ENCODE measurements around the gene MTF1.

Gene MTF1

GRCh38 chr1:37814252-37814651 lies 45.1 kb downstream of the MTF1 start:
- no peak for DNase-seq (ENCODE audit: low read depth)
- TF ChIP-seq CTCF (conservative IDR thresholded peaks at IDR 0.05; ENCODE audit: low read depth, low read length): no peak
- no peak overlapping the region for H3K4me3 ChIP-seq (ENCODE audit: low read length)

GRCh38 chr1:37813529-37814145 lies 45.8 kb downstream of the MTF1 start:
- H3K4me3 ChIP-seq (ENCODE audit: low read length): no peak overlapping the region
- no peak for DNase-seq (ENCODE audit: low read depth)
- TF ChIP-seq CTCF (conservative IDR thresholded peaks at IDR 0.05; ENCODE audit: low read depth, low read length): no peak

- DNase-seq (ENCODE audit: low read depth): peak; percentile 21
- TF ChIP-seq CTCF (conservative IDR thresholded peaks at IDR 0.05; ENCODE audit: low read depth, low read length): peak; percentile 98
- no peak overlapping the region for H3K4me3 ChIP-seq (ENCODE audit: low read length)
Observed at GRCh38 chr1:37811027-37811655, 48.3 kb downstream of the MTF1 start.

GRCh38 chr1:37809942-37810341 lies 49.5 kb downstream of the MTF1 start:
- no peak for DNase-seq (ENCODE audit: low read depth)
- no peak overlapping the region for H3K4me3 ChIP-seq (ENCODE audit: low read length)
- no peak for TF ChIP-seq CTCF (conservative IDR thresholded peaks at IDR 0.05; ENCODE audit: low read depth, low read length)

- no peak for TF ChIP-seq CTCF (conservative IDR thresholded peaks at IDR 0.05; ENCODE audit: low read depth, low read length)
- DNase-seq (ENCODE audit: low read depth): peak; percentile 39
- H3K4me3 ChIP-seq (ENCODE audit: low read length): peak overlapping the region; percentile 89
Observed at GRCh38 chr1:37808369-37809319, 50.7 kb downstream of the MTF1 start.

- DNase-seq (ENCODE audit: low read depth): peak; percentile 77
- TF ChIP-seq CTCF (conservative IDR thresholded peaks at IDR 0.05; ENCODE audit: low read depth, low read length): no peak
- H3K4me3 ChIP-seq (ENCODE audit: low read length): peak within 1 kb of the TSS; percentile 89
Observed at GRCh38 chr1:37807555-37808368, 51.6 kb downstream of the MTF1 start, which contains the start of the genes C1orf122 and YRDC. Gene C1orf122, plus strand, starts transcription at chr1:37807790. Its CDS starts 615 bp downstream, at chr1:37808405. Gene YRDC, minus strand, starts transcription at chr1:37808208. Its CDS starts 28 bp downstream, at chr1:37808180.
